NCI-H2107 treated with DMSO at 0.1 percent for 48 hours (cell line): ENCODE measurements around the gene EFCAB6.

Source experiments
- DNase-seq: peaks from one replicate; lab custom pipeline; 2025; ENCODE audit not compliant: unreplicated experiment; lab: John Stamatoyannopoulos, UW

The EFCAB6 gene

GRCh38 chr22:43533656-43534428 lies 278.3 kb downstream of the EFCAB6 start:
- no peak for DNase-seq

GRCh38 chr22:43533156-43533530 lies 279.0 kb downstream of the EFCAB6 start:
- no peak for DNase-seq

- DNase-seq, result no peak
These were observed 279.6 kb downstream of the EFCAB6 start for GRCh38 chr22:43532301-43533155.

- DNase-seq, result no peak
These were observed 280.5 kb downstream of the EFCAB6 start for GRCh38 chr22:43531651-43532050.

GRCh38 chr22:43530349-43531201 lies 281.5 kb downstream of the EFCAB6 start:
- no peak for DNase-seq

- no peak for DNase-seq
These were observed 282.2 kb downstream of the EFCAB6 start for GRCh38 chr22:43529934-43530333.

GRCh38 chr22:43529461-43529860 lies 282.6 kb downstream of the EFCAB6 start:
- no peak for DNase-seq

- DNase-seq, result no peak
These were observed 283.3 kb downstream of the EFCAB6 start for GRCh38 chr22:43528601-43529360.

- no peak for DNase-seq
These were observed 285.2 kb downstream of the EFCAB6 start for GRCh38 chr22:43526946-43527345.

- no peak for DNase-seq
These were observed 285.9 kb downstream of the EFCAB6 start for GRCh38 chr22:43526117-43526655.

GRCh38 chr22:43521716-43522115 lies 290.4 kb downstream of the EFCAB6 start:
- no peak for DNase-seq

- DNase-seq, result no peak
These were observed 291.5 kb downstream of the EFCAB6 start for GRCh38 chr22:43520632-43521039.

GRCh38 chr22:43516996-43517635 lies 295.0 kb downstream of the EFCAB6 start:
- no peak for DNase-seq

- no peak for DNase-seq
These were observed 295.7 kb downstream of the EFCAB6 start for GRCh38 chr22:43516386-43516785.

- no peak for DNase-seq
These were observed 296.2 kb downstream of the EFCAB6 start for GRCh38 chr22:43515902-43516301.

GRCh38 chr22:43515411-43515810 lies 296.7 kb downstream of the EFCAB6 start:
- no peak for DNase-seq

- no peak for DNase-seq
These were observed 297.5 kb downstream of the EFCAB6 start for GRCh38 chr22:43514476-43515157.

- no peak for DNase-seq
These were observed 299.8 kb downstream of the EFCAB6 start for GRCh38 chr22:43512279-43512678.

GRCh38 chr22:43511276-43511910 lies 300.7 kb downstream of the EFCAB6 start:
- no peak for DNase-seq
